Measurements from ENCODE around the gene CIC.

The CIC gene

GRCh38 chr19:42268704-42269477 is at the start of gene CIC:
Gene CIC (plus strand): TSS chr19:42269252. CDS start chr19:42271784, 2,532 bp downstream.
- no peak for TF ChIP-seq CTCF (IDR thresholded peaks at IDR 0.05; ENCODE audit: control insufficient read depth, extremely low read depth, insufficient read depth)
- H3K4me3 ChIP-seq (ENCODE audit: low read depth, low read length) = peak within 1 kb of the TSS; percentile 64
- peak; percentile 99 for DNase-seq (ENCODE audit: low read depth)

GRCh38 chr19:42219812-42220750 is 49.0 kb upstream of the CIC start, which contains the start of gene ZNF526:
Gene ZNF526 (plus strand): TSS chr19:42220312. CDS start chr19:42224404, 4,092 bp downstream.
- no peak for TF ChIP-seq CTCF (IDR thresholded peaks at IDR 0.05; ENCODE audit: control insufficient read depth, extremely low read depth, insufficient read depth)
- peak; percentile 66 for DNase-seq (ENCODE audit: low read depth)
- H3K4me3 ChIP-seq (ENCODE audit: low read depth, low read length) = peak within 1 kb of the TSS; percentile 85

GRCh38 chr19:42220751-42221097 is 48.3 kb upstream of the CIC start:
- DNase-seq (ENCODE audit: low read depth) = no peak
- TF ChIP-seq CTCF (IDR thresholded peaks at IDR 0.05; ENCODE audit: control insufficient read depth, extremely low read depth, insufficient read depth) = no peak

GRCh38 chr19:42224940-42225717 is 43.9 kb upstream of the CIC start:
- no peak overlapping the region for H3K4me3 ChIP-seq (ENCODE audit: low read depth, low read length)
- TF ChIP-seq CTCF (IDR thresholded peaks at IDR 0.05; ENCODE audit: control insufficient read depth, extremely low read depth, insufficient read depth) = no peak
- no peak for DNase-seq (ENCODE audit: low read depth)

More at GRCh38 chr19:42220751-42221097, 48.3 kb upstream of the CIC start:
- H3K4me3 ChIP-seq (ENCODE audit: low read depth, low read length) = peak overlapping the region; percentile 85

GRCh38 chr19:42225718-42226292 is 43.2 kb upstream of the CIC start:
- DNase-seq (ENCODE audit: low read depth) = no peak
- H3K4me3 ChIP-seq (ENCODE audit: low read depth, low read length) = no peak overlapping the region
- no peak for TF ChIP-seq CTCF (IDR thresholded peaks at IDR 0.05; ENCODE audit: control insufficient read depth, extremely low read depth, insufficient read depth)

- no peak for TF ChIP-seq CTCF (IDR thresholded peaks at IDR 0.05; ENCODE audit: control insufficient read depth, extremely low read depth, insufficient read depth)
- DNase-seq (ENCODE audit: low read depth) = no peak
- H3K4me3 ChIP-seq (ENCODE audit: low read depth, low read length) = no peak overlapping the region
Observed at GRCh38 chr19:42226886-42227285, 42.2 kb upstream of the CIC start.
